Testis (tissue), 2 donors: ENCODE results near the gene CXCL3.

Experiments
- POLR2A ChIP-seq: fragments of 450-650 bp; IDR thresholded peaks from one replicate; pipeline ENCODE4 v1.6.1; 2017; ENCODE audit warnings: antibody characterized with exemption, mild to moderate bottlenecking, moderate library complexity
- TF ChIP-seq, protein P1 (sequence below), 3 experiments: fragments of 450-650 bp in 2 of 3; fragments of 200-600 bp in 1 of 3; sonication (generic) in 1 of 3; IDR thresholded peaks; one replicate each; pipeline ENCODE4 v1.5.1; 2016 to 2019; ENCODE audit warnings: antibody characterized with exemption in 3 of 3, mild to moderate bottlenecking in 2 of 3, moderate library complexity in 1 of 3

DNA sequence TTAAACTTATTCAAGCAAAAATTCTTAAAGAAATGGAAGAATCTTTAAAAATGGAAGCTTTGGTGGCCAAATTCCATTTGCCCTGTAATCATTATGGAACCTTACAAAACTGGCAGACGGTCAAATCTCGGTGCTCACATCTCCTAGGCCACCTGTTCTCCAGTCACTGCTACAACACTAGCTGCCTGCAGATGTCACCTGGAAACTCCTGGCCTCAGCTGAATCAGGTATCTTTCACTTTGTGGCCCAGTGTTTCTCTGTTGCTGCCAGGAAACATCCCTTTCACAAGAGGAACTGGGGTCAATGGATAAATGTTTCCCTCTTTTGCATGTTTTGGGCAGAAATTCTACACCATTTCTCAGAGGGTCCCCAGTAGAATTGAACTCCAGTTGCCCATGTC, 4.2 kb upstream of the CXCL3 start:
- no peak for TF ChIP-seq POLR2A
- TF ChIP-seq, protein P1, sequence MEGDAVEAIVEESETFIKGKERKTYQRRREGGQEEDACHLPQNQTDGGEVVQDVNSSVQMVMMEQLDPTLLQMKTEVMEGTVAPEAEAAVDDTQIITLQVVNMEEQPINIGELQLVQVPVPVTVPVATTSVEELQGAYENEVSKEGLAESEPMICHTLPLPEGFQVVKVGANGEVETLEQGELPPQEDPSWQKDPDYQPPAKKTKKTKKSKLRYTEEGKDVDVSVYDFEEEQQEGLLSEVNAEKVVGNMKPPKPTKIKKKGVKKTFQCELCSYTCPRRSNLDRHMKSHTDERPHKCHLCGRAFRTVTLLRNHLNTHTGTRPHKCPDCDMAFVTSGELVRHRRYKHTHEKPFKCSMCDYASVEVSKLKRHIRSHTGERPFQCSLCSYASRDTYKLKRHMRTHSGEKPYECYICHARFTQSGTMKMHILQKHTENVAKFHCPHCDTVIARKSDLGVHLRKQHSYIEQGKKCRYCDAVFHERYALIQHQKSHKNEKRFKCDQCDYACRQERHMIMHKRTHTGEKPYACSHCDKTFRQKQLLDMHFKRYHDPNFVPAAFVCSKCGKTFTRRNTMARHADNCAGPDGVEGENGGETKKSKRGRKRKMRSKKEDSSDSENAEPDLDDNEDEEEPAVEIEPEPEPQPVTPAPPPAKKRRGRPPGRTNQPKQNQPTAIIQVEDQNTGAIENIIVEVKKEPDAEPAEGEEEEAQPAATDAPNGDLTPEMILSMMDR (IDR thresholded peaks at IDR 0.05), result no peak
